OCI-M2 (cell line): ENCODE measurements around the gene PRMT5.
"Not testable (repeated sequence)": the region's sequence is repeated elsewhere in the genome, so short reads cannot be mapped to it uniquely, and the experiment has no call there.

Experiments used
- DNase-seq: peaks from one replicate; lab custom pipeline; 2025; ENCODE audit not compliant: unreplicated experiment; lab: John Stamatoyannopoulos, UW

PRMT5 gene

GRCh38 chr14:22929104-22929960 is at the start of gene PRMT5:
PRMT5 (minus strand) TSS chr14:22929376; CDS start chr14:22929361, 15 bp downstream.
- peak; percentile 97 for DNase-seq

- DNase-seq = no peak
Measured at GRCh38 chr14:22978487-22978837, 49.3 kb upstream of the PRMT5 start.

- DNase-seq = no peak
Measured at GRCh38 chr14:22977684-22978486, 48.7 kb upstream of the PRMT5 start.

- no peak for DNase-seq
Measured at GRCh38 chr14:22977434-22977683, 48.2 kb upstream of the PRMT5 start.

- DNase-seq = no peak
Measured at GRCh38 chr14:22976620-22977433, 47.7 kb upstream of the PRMT5 start.

- DNase-seq = no peak
Measured at GRCh38 chr14:22974530-22975313, 45.5 kb upstream of the PRMT5 start.

GRCh38 chr14:22973217-22974032 is 44.2 kb upstream of the PRMT5 start:
- no peak for DNase-seq

GRCh38 chr14:22972313-22972930 is 43.2 kb upstream of the PRMT5 start:
- DNase-seq = no peak

GRCh38 chr14:22971152-22971551 is 42.0 kb upstream of the PRMT5 start:
- DNase-seq = no peak

GRCh38 chr14:22966783-22967269 is 37.6 kb upstream of the PRMT5 start:
- no peak for DNase-seq

- DNase-seq = not testable (repeated sequence)
Measured at GRCh38 chr14:22965916-22966782, 37.0 kb upstream of the PRMT5 start.

GRCh38 chr14:22962061-22962676 is 33.0 kb upstream of the PRMT5 start:
- DNase-seq = no peak

- no peak for DNase-seq
Measured at GRCh38 chr14:22955702-22956569, 26.8 kb upstream of the PRMT5 start.

GRCh38 chr14:22952418-22952817 is 23.2 kb upstream of the PRMT5 start:
- no peak for DNase-seq

- DNase-seq = not testable (repeated sequence)
Measured at GRCh38 chr14:22951795-22952194, 22.6 kb upstream of the PRMT5 start.

- no peak for DNase-seq
Measured at GRCh38 chr14:22945642-22946041, 16.5 kb upstream of the PRMT5 start.

GRCh38 chr14:22939684-22940083 is 10.5 kb upstream of the PRMT5 start:
- DNase-seq = no peak
